SJSA1 (cell line): ENCODE data around the gene FGG. TPM values are rescaled to one million over a fixed set of nuclear protein-coding genes. Genes with fewer than 3 reads are reported as not detected.

Experiments used
- DNase-seq, 2 experiments: peaks; one replicate each; pipeline ENCODE4 v3.0.0-alpha.2; 2015 to 2020; ENCODE audit warnings: low spot score in 2 of 2, low read depth in 1 of 2
- H3K27ac ChIP-seq: fragments of 250-450 bp; sonication (Bioruptor Pico); 2 replicates; pipeline ENCODE4 v1.5.1; 2020; ENCODE audit warnings: mild to moderate bottlenecking, moderate library complexity
- H3K27me3 ChIP-seq: fragments of 250-450 bp; sonication (Bioruptor Pico); replicated peaks from 2 replicates; pipeline ENCODE4 v1.5.1; 2020; ENCODE audit warnings: mild to moderate bottlenecking, moderate library complexity
- H3K36me3 ChIP-seq: fragments of 250-450 bp; sonication (Bioruptor Pico); 2 replicates; pipeline ENCODE4 v1.5.1; 2020; ENCODE audit warnings: mild to moderate bottlenecking
- H3K4me1 ChIP-seq: fragments of 250-450 bp; sonication (Bioruptor Pico); replicated peaks from 2 replicates; pipeline ENCODE4 v1.6.1; 2021; ENCODE audit warnings: mild to moderate bottlenecking
- H3K4me3 ChIP-seq: fragments of 250-450 bp; sonication (Bioruptor Pico); 2 replicates; pipeline ENCODE4 v1.5.1; 2020; ENCODE audit warnings: mild to moderate bottlenecking
- H3K9me3 ChIP-seq: fragments of 250-450 bp; sonication (Bioruptor Pico); replicated peaks from 2 replicates; pipeline ENCODE4 v1.5.1; 2020; ENCODE audit warnings: mild to moderate bottlenecking
- total RNA-seq: library from RNA; depleted of rRNA; stranded (reverse); fragments of >200 nt; shearing (Covaris generic); gene quantifications from 2 replicates; pipeline ENCODE4 v1.2.3, GENCODE V29; 2014; rRNA removed

FGG gene
- not detected in 2 replicates for total RNA-seq

GRCh38 chr4:154612472-154613414 lies at the start of gene FGG:
Gene FGG (minus strand): TSS chr4:154612656. CDS start chr4:154612609, 47 bp downstream.
- H3K27me3 ChIP-seq: peaks cover 3% of the 10 kb centered on the region; the same call in 1 of the 2 replicates
- no peak within 1 kb of the TSS for H3K4me3 ChIP-seq
- no peaks in the 10 kb centered on the region for H3K4me1 ChIP-seq
- no peaks in the 10 kb centered on the region for H3K36me3 ChIP-seq
- DNase-seq: no peak
- H3K27ac ChIP-seq: no peak within 1 kb of the TSS
- H3K9me3 ChIP-seq: no peaks in the 10 kb centered on the region

GRCh38 chr4:154660052-154660451 lies 47.6 kb upstream of the FGG start:
- no peak for DNase-seq
- H3K4me3 ChIP-seq: no peak overlapping the region

GRCh38 chr4:154658680-154659405 lies 46.4 kb upstream of the FGG start:
- Histone ChIP-seq H3K27ac (no peak overlapping the region), H3K36me3 (no peaks in the 10 kb centered on the region), H3K9me3 (no peaks in the 10 kb centered on the region), H3K27me3 (no peaks in the 10 kb centered on the region), H3K4me1 (no peaks in the 10 kb centered on the region), H3K4me3 (no peak overlapping the region)
- DNase-seq: no peak

More at GRCh38 chr4:154660052-154660451, 47.6 kb upstream of the FGG start:
- no peaks in the 10 kb centered on the region for H3K4me1 ChIP-seq
- no peak overlapping the region for H3K27ac ChIP-seq
- no peaks in the 10 kb centered on the region for H3K9me3 ChIP-seq
- no peaks in the 10 kb centered on the region for H3K36me3 ChIP-seq
- H3K27me3 ChIP-seq: no peaks in the 10 kb centered on the region

DNA sequence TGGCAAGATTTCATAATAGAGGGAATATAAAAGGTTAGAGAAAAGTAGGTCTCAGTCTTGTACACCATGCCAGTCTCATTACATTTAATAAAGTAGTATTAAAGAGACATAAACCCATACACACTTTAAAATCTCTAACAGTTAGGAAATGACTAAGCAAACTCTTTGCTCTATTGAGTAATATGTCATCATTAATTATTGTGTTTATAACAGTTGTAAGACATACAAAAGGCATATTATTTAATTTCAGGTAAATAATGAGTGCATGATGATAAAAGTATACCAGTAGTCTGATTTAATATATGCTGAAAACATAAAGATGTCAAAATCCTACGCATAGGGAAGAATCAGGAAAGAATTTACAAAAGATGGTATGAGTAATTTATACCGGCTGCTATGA lies 31.0 kb upstream of the FGG start:
- no peaks in the 10 kb centered on the region for H3K36me3 ChIP-seq
- no peaks in the 10 kb centered on the region for H3K4me1 ChIP-seq
- no peak overlapping the region for H3K27ac ChIP-seq
- no peak for DNase-seq
- no peaks in the 10 kb centered on the region for H3K9me3 ChIP-seq
- no peak overlapping the region for H3K4me3 ChIP-seq
- no peaks in the 10 kb centered on the region for H3K27me3 ChIP-seq

DNA sequence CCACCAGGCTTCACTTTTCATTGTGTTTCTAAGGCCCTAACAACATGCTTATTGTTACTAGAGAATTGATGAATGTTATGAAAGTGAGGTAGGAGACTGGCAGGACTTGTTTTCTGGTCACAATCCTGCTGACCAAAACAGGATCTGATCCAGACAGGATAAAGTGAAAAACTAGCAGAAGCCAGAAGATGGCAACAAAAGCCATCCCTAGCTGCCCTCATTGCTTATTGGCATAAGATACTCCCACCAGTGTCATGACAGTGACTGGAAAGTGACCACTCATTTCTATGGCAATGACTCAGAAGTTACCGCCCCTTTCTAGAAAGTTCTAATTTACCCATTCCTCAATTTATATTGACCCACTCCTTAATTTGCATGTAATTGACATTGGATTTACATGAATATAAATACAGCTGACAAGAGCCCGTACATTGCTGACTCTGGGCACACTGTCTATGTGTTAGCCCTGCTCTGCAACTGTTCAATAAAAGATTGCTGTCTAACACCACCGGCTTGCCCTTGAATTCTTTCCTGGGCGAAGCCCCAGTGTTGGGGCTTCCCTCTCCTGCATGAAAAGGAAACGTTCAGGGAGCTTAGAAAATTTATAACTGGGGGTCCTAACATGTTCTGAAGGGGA lies 30.0 kb upstream of the FGG start:
- Histone ChIP-seq H3K4me1 (no peaks in the 10 kb centered on the region), H3K27ac (no peak overlapping the region), H3K36me3 (no peaks in the 10 kb centered on the region), H3K27me3 (no peaks in the 10 kb centered on the region), H3K4me3 (no peak overlapping the region), H3K9me3 (no peaks in the 10 kb centered on the region)
- no peak for DNase-seq

DNA sequence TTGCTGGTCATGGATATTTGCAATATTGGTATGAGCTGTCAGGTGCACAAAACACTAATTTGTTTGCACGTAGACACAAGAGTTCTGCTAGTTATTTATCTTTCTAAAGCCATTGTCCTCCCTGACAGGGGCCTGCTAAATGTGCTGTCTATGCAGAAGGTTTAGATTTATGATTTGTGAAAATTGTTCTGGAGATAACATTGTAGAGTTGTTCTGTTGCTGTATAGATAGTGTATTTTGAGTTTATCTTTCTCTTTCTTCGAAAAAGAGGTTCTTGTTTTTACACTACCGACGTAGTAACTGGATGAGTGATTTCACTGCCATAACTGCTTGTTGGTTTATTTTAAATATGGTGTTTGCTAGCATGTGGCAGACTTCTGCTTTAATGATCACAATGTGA lies 28.5 kb upstream of the FGG start:
- H3K27me3 ChIP-seq: no peaks in the 10 kb centered on the region
- no peak overlapping the region for H3K4me3 ChIP-seq
- DNase-seq: no peak
- H3K4me1 ChIP-seq: no peaks in the 10 kb centered on the region
- H3K9me3 ChIP-seq: no peaks in the 10 kb centered on the region
- H3K27ac ChIP-seq: no peak overlapping the region
- H3K36me3 ChIP-seq: no peaks in the 10 kb centered on the region

DNA sequence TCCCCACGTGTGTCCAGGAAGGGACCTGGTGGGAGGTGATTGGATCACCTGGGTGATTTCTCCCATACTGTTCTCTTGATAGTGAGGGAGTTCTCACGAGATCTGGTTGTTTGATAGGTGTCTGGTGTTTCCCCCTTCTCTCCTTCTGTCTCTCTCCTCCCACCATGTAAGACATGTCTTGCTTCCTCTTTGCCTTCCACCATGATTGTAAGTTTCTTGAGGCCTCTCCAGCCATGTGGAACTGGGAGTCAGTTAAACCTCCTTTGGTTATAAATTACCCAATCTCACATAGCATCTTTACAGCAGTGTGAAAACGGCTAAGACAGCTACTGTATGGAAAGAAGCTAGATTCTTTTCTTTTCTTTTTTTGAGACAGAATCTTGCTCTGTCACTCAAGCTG lies 21.6 kb upstream of the FGG start:
- Histone ChIP-seq H3K9me3 (no peaks in the 10 kb centered on the region), H3K4me3 (no peak overlapping the region), H3K27me3 (0 out of 2 replicates have a peak, but pooled peaks cover 2% of the 10 kb centered on the region), H3K27ac (no peak overlapping the region), H3K4me1 (no peaks in the 10 kb centered on the region), H3K36me3 (no peaks in the 10 kb centered on the region)
- DNase-seq: no peak

DNA sequence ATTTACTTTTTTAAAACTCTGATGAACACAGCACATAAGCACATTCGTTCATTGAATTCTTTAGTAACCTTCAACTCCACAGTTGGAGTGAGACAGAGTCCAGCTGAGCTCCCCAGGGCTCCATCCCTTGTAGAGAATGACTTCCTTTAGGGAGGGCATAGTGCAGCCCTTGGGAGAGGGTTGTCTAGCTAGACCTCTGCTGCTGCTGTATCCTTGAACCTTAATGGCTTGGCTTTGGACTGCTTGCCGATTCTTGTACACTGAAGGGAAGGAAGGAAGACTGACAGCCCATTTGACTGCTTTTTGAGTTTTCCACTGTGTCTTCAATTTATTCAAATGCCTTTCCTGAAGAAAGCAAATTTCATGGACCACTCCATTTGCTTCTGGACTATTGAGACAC lies 19.4 kb upstream of the FGG start:
- Histone ChIP-seq H3K36me3 (no peaks in the 10 kb centered on the region), H3K27me3 (0 out of 2 replicates have a peak, but pooled peaks cover 2% of the 10 kb centered on the region), H3K4me1 (no peaks in the 10 kb centered on the region; the same call in 1 of the 2 replicates), H3K9me3 (no peaks in the 10 kb centered on the region), H3K4me3 (no peak overlapping the region), H3K27ac (no peak overlapping the region)
- no peak for DNase-seq

GRCh38 chr4:154630324-154630723 lies 17.9 kb upstream of the FGG start:
- Histone ChIP-seq H3K27ac (no peak overlapping the region), H3K27me3 (peaks cover 11% of the 10 kb centered on the region; the same call in 1 of the 2 replicates), H3K9me3 (no peaks in the 10 kb centered on the region), H3K4me3 (no peak overlapping the region), H3K36me3 (no peaks in the 10 kb centered on the region), H3K4me1 (no peaks in the 10 kb centered on the region; the same call in 1 of the 2 replicates)
- no peak for DNase-seq

- Histone ChIP-seq H3K4me3 (no peak overlapping the region), H3K27me3 (peaks cover 9% of the 10 kb centered on the region; the same call in 1 of the 2 replicates), H3K9me3 (no peaks in the 10 kb centered on the region), H3K4me1 (no peaks in the 10 kb centered on the region; the same call in 1 of the 2 replicates), H3K36me3 (no peaks in the 10 kb centered on the region), H3K27ac (no peak overlapping the region)
- DNase-seq: no peak
Measured at GRCh38 chr4:154626793-154627484, 14.5 kb upstream of the FGG start.

GRCh38 chr4:154625971-154626370 lies 13.5 kb upstream of the FGG start:
- Histone ChIP-seq H3K27me3 (peaks cover 12% of the 10 kb centered on the region; the same call in 1 of the 2 replicates), H3K4me1 (no peaks in the 10 kb centered on the region; the same call in 1 of the 2 replicates), H3K36me3 (no peaks in the 10 kb centered on the region), H3K4me3 (no peak overlapping the region), H3K9me3 (no peaks in the 10 kb centered on the region), H3K27ac (no peak overlapping the region)
- DNase-seq: no peak

DNA sequence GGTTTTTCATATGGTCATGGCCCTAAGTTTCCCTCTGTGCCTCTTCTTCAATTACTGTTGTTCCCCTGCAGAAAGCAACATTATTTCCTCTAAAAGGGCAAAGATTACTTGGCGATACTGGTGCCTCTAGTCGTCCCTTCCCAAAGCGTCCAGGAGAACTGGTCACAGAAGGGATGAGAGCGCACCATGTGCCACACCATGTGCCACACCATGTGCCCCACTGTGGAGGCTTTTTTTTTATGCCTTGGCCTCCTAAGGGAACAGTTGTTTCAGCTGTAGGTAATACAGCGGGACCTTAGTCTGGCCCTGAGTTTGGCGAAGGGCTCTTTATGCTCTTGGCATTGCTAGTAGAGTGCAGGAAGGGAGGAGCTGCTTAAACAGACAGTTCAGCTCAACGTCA lies 11.5 kb upstream of the FGG start:
- Histone ChIP-seq H3K27ac (no peak overlapping the region), H3K4me3 (no peak overlapping the region), H3K4me1 (no peaks in the 10 kb centered on the region; the same call in 1 of the 2 replicates), H3K27me3 (peaks cover 12% of the 10 kb centered on the region; the same call in 1 of the 2 replicates), H3K9me3 (no peaks in the 10 kb centered on the region), H3K36me3 (no peaks in the 10 kb centered on the region)
- no peak for DNase-seq

DNA sequence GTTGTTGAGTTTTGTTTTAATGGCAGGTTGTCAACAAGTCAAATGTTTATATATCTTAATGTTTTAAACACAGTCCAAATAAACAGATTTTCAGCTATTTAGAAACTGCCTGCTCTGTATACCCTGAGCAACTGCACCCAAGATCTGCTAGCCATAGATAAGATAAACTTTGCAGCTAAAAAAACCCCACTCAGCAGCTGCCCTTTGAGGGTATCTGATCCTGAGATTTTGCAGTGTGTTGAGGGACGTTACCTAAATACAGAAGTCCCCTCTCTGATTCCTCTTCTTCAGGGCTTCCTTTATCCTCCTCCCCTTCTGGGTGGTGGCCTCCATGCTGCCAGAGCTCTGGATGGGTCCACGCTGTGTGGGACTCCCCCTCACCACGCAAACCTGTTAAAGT lies 11.0 kb upstream of the FGG start:
- Histone ChIP-seq H3K27me3 (peaks cover 12% of the 10 kb centered on the region; the same call in 1 of the 2 replicates), H3K9me3 (no peaks in the 10 kb centered on the region), H3K4me3 (no peak overlapping the region), H3K27ac (no peak overlapping the region), H3K36me3 (no peaks in the 10 kb centered on the region), H3K4me1 (no peaks in the 10 kb centered on the region; the same call in 1 of the 2 replicates)
- DNase-seq: no peak
